Neuronal stem cell (in vitro differentiated cells): Measurements from ENCODE around the gene IVD.

Source experiments
- DNase-seq: peaks from one replicate; pipeline ENCODE4 v3.0.0-alpha.2; 2013; ENCODE audit warnings: low spot score
- H2AFZ ChIP-seq: one replicate; pipeline ENCODE4 v1.6.1; 2013; ENCODE audit warnings: mild to moderate bottlenecking, low read length, inconsistent platforms
- H2AK5ac ChIP-seq: 2 replicates; pipeline ENCODE4 v1.6.1; 2013; ENCODE audit warnings: low read depth, mild to moderate bottlenecking, inconsistent platforms, low read length, moderate library complexity, mixed read lengths
- H2BK120ac ChIP-seq: 2 replicates; pipeline ENCODE4 v1.6.1; 2013; ENCODE audit warnings: low read depth, mild to moderate bottlenecking, inconsistent platforms, low read length, moderate library complexity, mixed read lengths
- H2BK12ac ChIP-seq: one replicate; pipeline ENCODE4 v1.6.1; 2013; ENCODE audit warnings: low read length, inconsistent platforms
- H2BK15ac ChIP-seq: 2 replicates; pipeline ENCODE4 v1.6.1; 2013; ENCODE audit warnings: mild to moderate bottlenecking, low read length, inconsistent platforms, mixed read lengths
- H2BK5ac ChIP-seq: one replicate; pipeline ENCODE4 v1.6.1; 2013; ENCODE audit warnings: inconsistent platforms, mild to moderate bottlenecking, low read length, moderate library complexity
- H3K14ac ChIP-seq: one replicate; pipeline ENCODE4 v1.6.1; 2013; ENCODE audit warnings: low read length, inconsistent platforms
- H3K18ac ChIP-seq: 2 replicates; pipeline ENCODE4 v1.6.1; 2013; ENCODE audit warnings: low read length, inconsistent platforms
- H3K23ac ChIP-seq: 2 replicates; pipeline ENCODE4 v1.6.1; 2013; ENCODE audit warnings: low read depth, mild to moderate bottlenecking, mixed read lengths, low read length, inconsistent platforms; ENCODE audit not compliant: poor library complexity
- H3K27ac ChIP-seq: replicated peaks from 3 replicates; pipeline ENCODE4 v1.5.1; 2013; ENCODE audit warnings: low read length, inconsistent platforms
- H3K27me3 ChIP-seq, 3 experiments: 2 replicates each; pipeline ENCODE4 v1.6.1; 2013; ENCODE audit warnings: low read length in 3 of 3, mild to moderate bottlenecking in 2 of 3, inconsistent platforms in 1 of 3, low read depth in 1 of 3, mixed read lengths in 1 of 3, moderate library complexity in 1 of 3; ENCODE audit not compliant: control insufficient read depth in 3 of 3, insufficient read depth in 3 of 3
- H3K36me3 ChIP-seq, 2 donors: replicated peaks in 1 of 2; 2 replicates each; pipeline ENCODE4 v1.6.1; 2013; ENCODE audit warnings: low read length in 2 of 2; ENCODE audit not compliant: control insufficient read depth in 2 of 2, insufficient read depth in 2 of 2
- H3K4ac ChIP-seq: 2 replicates; pipeline ENCODE4 v1.6.1; 2013; ENCODE audit warnings: inconsistent platforms, mild to moderate bottlenecking, low read length, moderate library complexity
- H3K4me1 ChIP-seq, 2 donors: 1 replicate in 1 of 2; 2 replicates in 1 of 2; pipeline ENCODE4 v1.6.1; 2013; ENCODE audit warnings: low read length in 2 of 2, low read depth in 1 of 2; ENCODE audit not compliant: control insufficient read depth in 2 of 2, insufficient read depth in 1 of 2
- H3K4me2 ChIP-seq: one replicate; pipeline ENCODE4 v1.6.1; 2013; ENCODE audit warnings: mild to moderate bottlenecking, low read length, inconsistent platforms; ENCODE audit not compliant: insufficient read depth, poor library complexity, severe bottlenecking
- H3K4me3 ChIP-seq, 2 donors: 2 replicates each; pipeline ENCODE4 v1.5.1; 2013; ENCODE audit warnings: low read length in 2 of 2, mild to moderate bottlenecking in 2 of 2, inconsistent platforms in 1 of 2, moderate library complexity in 1 of 2
- H3K79me1 ChIP-seq: one replicate; pipeline ENCODE4 v1.6.1; 2013; ENCODE audit warnings: low read depth, mild to moderate bottlenecking, inconsistent platforms, low read length, moderate library complexity
- H3K9ac ChIP-seq: one replicate; pipeline ENCODE4 v1.6.1; 2013; ENCODE audit warnings: mild to moderate bottlenecking, low read depth, low read length, inconsistent platforms; ENCODE audit not compliant: poor library complexity
- H3K9me3 ChIP-seq, 2 donors: replicated peaks in 1 of 2; 2 replicates each; pipeline versions ENCODE3 to v1.6.1; 2013; ENCODE audit warnings: low read length in 2 of 2, mild to moderate bottlenecking in 2 of 2, inconsistent platforms in 1 of 2, low read depth in 1 of 2, mixed read lengths in 1 of 2, moderate library complexity in 1 of 2; ENCODE audit not compliant: control insufficient read depth in 2 of 2, insufficient read depth in 1 of 2
- H4K8ac ChIP-seq: one replicate; pipeline ENCODE4 v1.6.1; 2013; ENCODE audit warnings: low read depth, mild to moderate bottlenecking, inconsistent platforms, low read length, moderate library complexity
- H4K91ac ChIP-seq: one replicate; pipeline ENCODE4 v1.6.1; 2013; ENCODE audit warnings: low read length, low read depth, mild to moderate bottlenecking, inconsistent platforms; ENCODE audit not compliant: poor library complexity
- WGBS, 2 donors: extraction: QIAGEN DNeasy Blood & Tissue Kit; methylation state at CpG; one replicate each; pipeline ENCODE4 v1.1.7; 2013; ENCODE audit warnings: missing lambda C conversion rate in 2 of 2, mixed read lengths in 1 of 2; ENCODE audit not compliant: insufficient read length in 2 of 2, insufficient replicate concordance in 1 of 2; ENCODE audit errors: extremely low coverage in 2 of 2; 5-methylcytosine and 5-hydroxymethylcytosine counted together

IVD gene

GRCh38 chr15:40357723-40358470 lies 47.7 kb upstream of the IVD start, which contains the start of gene DISP2:
TSS of gene DISP2 (plus strand) at chr15:40358219. CDS start at chr15:40358322, 103 bp downstream.
- Histone ChIP-seq H4K91ac (no peak within 1 kb of the TSS), H3K27ac (no peak within 1 kb of the TSS), H3K4me3 (peak within 1 kb of the TSS; percentile 53 to 76)

GRCh38 chr15:40358471-40359353 lies 46.9 kb upstream of the IVD start:
- Histone ChIP-seq H3K4me3 (peak overlapping the region; percentile 53 to 65), H3K79me1 (no peaks in the 10 kb centered on the region), H3K27ac (no peak overlapping the region), H3K4me2 (peak overlapping the region; percentile 90), H2BK15ac (no peak overlapping the region), H2AFZ (peak overlapping the region; percentile 97), H3K14ac (no peak overlapping the region), H2BK120ac (no peak overlapping the region), H4K91ac (no peak overlapping the region), H2AK5ac (no peak overlapping the region), H3K23ac (peak overlapping the region; percentile 60), H3K9me3 (no peaks in the 10 kb centered on the region), H3K4ac (no peak overlapping the region), H2BK5ac (no peak overlapping the region), H4K8ac (no peak overlapping the region), H3K27me3 (peaks cover 0 to 80% (median 21%) of the 10 kb centered on the region in 3 experiments), H3K9ac (peak overlapping the region; percentile 38), H3K18ac (peak overlapping the region; percentile 46), H3K36me3 (no peaks in the 10 kb centered on the region), H2BK12ac (no peak overlapping the region), H3K4me1 (peaks cover 13 to 15% of the 10 kb centered on the region in 2 donors)
- DNase-seq = no peak
- WGBS, 2 donors = no CpG with 5 or more reads among the region's 31 CpGs

More at GRCh38 chr15:40357723-40358470, 47.7 kb upstream of the IVD start, which contains the start of gene DISP2:
- peak within 1 kb of the TSS; percentile 75 for H3K9ac ChIP-seq
- no peak within 1 kb of the TSS for H4K8ac ChIP-seq
- H3K79me1 ChIP-seq = no peaks in the 10 kb centered on the region
- no peak within 1 kb of the TSS for H2AK5ac ChIP-seq
- peaks cover 13 to 15% of the 10 kb centered on the region in 2 donors for H3K4me1 ChIP-seq
- peak within 1 kb of the TSS; percentile 97 for H2AFZ ChIP-seq
- H3K4me2 ChIP-seq = peak within 1 kb of the TSS; percentile 90
- no peak within 1 kb of the TSS for H2BK12ac ChIP-seq
- H2BK5ac ChIP-seq = no peak within 1 kb of the TSS
- no peak within 1 kb of the TSS for H3K4ac ChIP-seq
- no peak within 1 kb of the TSS for H2BK120ac ChIP-seq
- H2BK15ac ChIP-seq = no peak within 1 kb of the TSS
- peak; percentile 90 for DNase-seq
- WGBS, 2 donors = no CpG with 5 or more reads among the region's 82 CpGs
- H3K9me3 ChIP-seq = no peaks in the 10 kb centered on the region
- H3K18ac ChIP-seq = peak within 1 kb of the TSS; percentile 52
- H3K23ac ChIP-seq = peak within 1 kb of the TSS; percentile 60
- H3K14ac ChIP-seq = no peak within 1 kb of the TSS
- H3K36me3 ChIP-seq = no peaks in the 10 kb centered on the region
- peaks cover 0 to 84% (median 21%) of the 10 kb centered on the region in 3 experiments for H3K27me3 ChIP-seq

- Histone ChIP-seq H4K91ac (no peak overlapping the region), H3K36me3 (no peaks in the 10 kb centered on the region), H3K9me3 (no peaks in the 10 kb centered on the region), H2BK12ac (no peak overlapping the region), H2BK15ac (no peak overlapping the region), H2BK120ac (no peak overlapping the region), H3K14ac (no peak overlapping the region), H3K4me1 (peaks cover 9 to 10% of the 10 kb centered on the region in 2 donors), H3K18ac (no peak overlapping the region), H2AFZ (no peak overlapping the region), H3K4me3 (no peak overlapping the region), H3K23ac (no peak overlapping the region), H3K27ac (no peak overlapping the region), H4K8ac (no peak overlapping the region), H3K9ac (no peak overlapping the region), H3K79me1 (no peaks in the 10 kb centered on the region), H2BK5ac (no peak overlapping the region), H2AK5ac (no peak overlapping the region), H3K4me2 (no peak overlapping the region), H3K27me3 (peaks cover 0 to 80% (median 21%) of the 10 kb centered on the region in 3 experiments), H3K4ac (no peak overlapping the region)
- no CpG with 5 or more reads among the region's 4 CpGs for WGBS, 2 donors
- no peak for DNase-seq
These were observed 45.6 kb upstream of the IVD start for GRCh38 chr15:40360015-40360414.

- H2AFZ ChIP-seq = no peak overlapping the region
These were observed 44.0 kb upstream of the IVD start for GRCh38 chr15:40361640-40362039.

More at GRCh38 chr15:40361640-40362039, 44.0 kb upstream of the IVD start:
- Histone ChIP-seq H2AK5ac (no peak overlapping the region), H2BK15ac (no peak overlapping the region), H3K4ac (no peak overlapping the region), H3K4me1 (peaks cover 9 to 10% of the 10 kb centered on the region in 2 donors), H3K14ac (no peak overlapping the region), H2BK5ac (no peak overlapping the region), H3K18ac (no peak overlapping the region), H4K8ac (no peak overlapping the region), H3K27ac (no peak overlapping the region), H3K9me3 (no peaks in the 10 kb centered on the region), H3K4me3 (no peak overlapping the region), H2BK12ac (no peak overlapping the region), H3K79me1 (no peaks in the 10 kb centered on the region), H4K91ac (no peak overlapping the region), H3K9ac (no peak overlapping the region), H3K23ac (no peak overlapping the region), H3K4me2 (no peak overlapping the region), H3K27me3 (peaks cover 0 to 82% (median 25%) of the 10 kb centered on the region in 3 experiments), H3K36me3 (no peaks in the 10 kb centered on the region), H2BK120ac (no peak overlapping the region)
- WGBS, 2 donors = no CpG with 5 or more reads among the region's 2 CpGs
- DNase-seq = no peak
